D721Med (cell line): ENCODE results near the gene TLR10.

ENCODE experiments used
- DNase-seq: peaks from one replicate; pipeline ENCODE4 v3.0.0; 2011; ENCODE audit warnings: low spot score; ENCODE audit not compliant: insufficient read length
- FAIRE-seq: peaks from 2 replicates; lab custom pipeline; 2011; peaks lifted over from hg19 to GRCh38; lab: Jason Lieb, UNC
- CTCF ChIP-seq: IDR thresholded peaks from 2 replicates; pipeline ENCODE4 v1.5.1; 2012; ENCODE audit warnings: mild to moderate bottlenecking, control low read depth; ENCODE audit not compliant: insufficient read depth; ENCODE audit errors: missing control alignments

TLR10 gene

GRCh38 chr4:38730493-38730829 is 52.3 kb downstream of the TLR10 start:
- DNase-seq (no peak), FAIRE-seq (no peak)
- no peak for TF ChIP-seq CTCF

GRCh38 chr4:38728631-38729141 is 54.1 kb downstream of the TLR10 start:
- no peak for TF ChIP-seq CTCF
- FAIRE-seq (no peak), DNase-seq (no peak)

- no peak for TF ChIP-seq CTCF
- no peak for DNase-seq
- no peak for FAIRE-seq
Measured at GRCh38 chr4:38724475-38724808, 58.3 kb downstream of the TLR10 start.

DNA sequence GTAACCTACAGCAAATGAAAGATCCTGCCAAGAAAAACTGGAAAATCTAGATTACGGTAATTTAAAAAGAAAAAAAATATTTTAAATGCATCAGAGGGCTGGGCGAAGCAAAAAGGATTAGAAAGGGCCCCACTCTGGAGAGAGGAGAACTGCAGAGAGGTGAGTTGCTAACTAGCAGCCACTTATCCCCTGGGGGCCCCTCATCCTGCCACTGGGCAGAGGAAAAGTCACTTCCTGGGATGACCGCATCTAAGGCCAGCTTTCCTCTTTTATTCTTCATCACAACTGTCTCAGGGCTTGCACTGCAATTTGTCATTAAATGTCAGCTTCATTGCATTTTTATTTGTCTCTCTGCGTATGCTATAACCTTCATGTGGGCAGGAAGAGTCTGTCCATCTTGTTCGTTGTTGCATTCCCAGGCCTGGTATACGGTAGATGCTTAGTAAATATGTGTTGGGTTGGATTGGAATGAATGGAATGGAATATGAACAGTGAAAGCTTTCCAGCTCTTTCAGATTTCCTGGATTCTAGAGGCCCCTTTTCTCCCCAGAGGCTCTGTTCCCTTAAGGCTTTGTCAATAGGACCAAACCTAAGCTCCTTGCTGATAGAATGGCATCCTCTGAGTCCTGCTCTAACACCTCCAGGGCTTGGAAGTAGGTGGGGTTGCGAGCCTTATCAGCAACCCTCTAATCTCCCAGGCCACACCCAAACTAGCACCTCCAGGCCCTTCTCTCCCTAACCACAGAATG is 58.9 kb downstream of the TLR10 start:
- no peak for FAIRE-seq
- DNase-seq: no peak
- no peak for TF ChIP-seq CTCF

- FAIRE-seq (no peak), DNase-seq (no peak)
- no peak for TF ChIP-seq CTCF
Measured at GRCh38 chr4:38723114-38723513, 59.7 kb downstream of the TLR10 start.
